Measurements from ENCODE around the gene TMIGD1.

DNA sequence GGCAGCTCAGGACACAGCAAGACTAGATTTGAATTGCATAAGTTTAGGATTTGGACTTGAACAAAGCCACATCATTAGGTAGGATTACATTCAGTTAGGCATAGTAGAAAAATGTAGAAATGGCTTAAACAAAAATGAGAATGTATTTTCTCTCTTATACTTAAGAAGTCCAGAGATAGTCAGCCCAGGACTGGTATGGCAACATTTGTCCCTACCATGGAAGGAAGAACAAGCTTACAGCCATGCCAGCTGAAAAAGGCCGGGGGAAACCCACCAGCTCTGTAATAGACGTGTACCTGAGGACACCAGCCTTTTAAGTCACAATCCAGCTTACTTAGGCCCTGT lies 11.2 kb upstream of the TMIGD1 start:
- TF ChIP-seq, protein P1, sequence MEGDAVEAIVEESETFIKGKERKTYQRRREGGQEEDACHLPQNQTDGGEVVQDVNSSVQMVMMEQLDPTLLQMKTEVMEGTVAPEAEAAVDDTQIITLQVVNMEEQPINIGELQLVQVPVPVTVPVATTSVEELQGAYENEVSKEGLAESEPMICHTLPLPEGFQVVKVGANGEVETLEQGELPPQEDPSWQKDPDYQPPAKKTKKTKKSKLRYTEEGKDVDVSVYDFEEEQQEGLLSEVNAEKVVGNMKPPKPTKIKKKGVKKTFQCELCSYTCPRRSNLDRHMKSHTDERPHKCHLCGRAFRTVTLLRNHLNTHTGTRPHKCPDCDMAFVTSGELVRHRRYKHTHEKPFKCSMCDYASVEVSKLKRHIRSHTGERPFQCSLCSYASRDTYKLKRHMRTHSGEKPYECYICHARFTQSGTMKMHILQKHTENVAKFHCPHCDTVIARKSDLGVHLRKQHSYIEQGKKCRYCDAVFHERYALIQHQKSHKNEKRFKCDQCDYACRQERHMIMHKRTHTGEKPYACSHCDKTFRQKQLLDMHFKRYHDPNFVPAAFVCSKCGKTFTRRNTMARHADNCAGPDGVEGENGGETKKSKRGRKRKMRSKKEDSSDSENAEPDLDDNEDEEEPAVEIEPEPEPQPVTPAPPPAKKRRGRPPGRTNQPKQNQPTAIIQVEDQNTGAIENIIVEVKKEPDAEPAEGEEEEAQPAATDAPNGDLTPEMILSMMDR (IDR thresholded peaks at IDR 0.05) = no peak
- TF ChIP-seq POLR2A (IDR thresholded peaks at IDR 0.05) = no peak
